Stimulated activated naive CD8-positive, alpha-beta T cell treated with anti-CD3 and anti-CD28 coated beads, Interleukin-15, Interleukin-2, amounts not matched to agents 100 U/mL and 50 U/mL, for 24 hours (primary cell): ENCODE measurements around the gene NACC2.
"Not testable (repeated sequence)": the region's sequence is repeated elsewhere in the genome, so short reads cannot be mapped to it uniquely, and the experiment has no call there.

Experiments
- ATAC-seq: fragments of 150-1000 bp; cut with Tn5 transposase; one replicate; pipeline ENCODE4 v1.10.0; 2021
- DNase-seq: peaks from one replicate; pipeline ENCODE4 v3.0.0; 2021

NACC2 gene

DNA sequence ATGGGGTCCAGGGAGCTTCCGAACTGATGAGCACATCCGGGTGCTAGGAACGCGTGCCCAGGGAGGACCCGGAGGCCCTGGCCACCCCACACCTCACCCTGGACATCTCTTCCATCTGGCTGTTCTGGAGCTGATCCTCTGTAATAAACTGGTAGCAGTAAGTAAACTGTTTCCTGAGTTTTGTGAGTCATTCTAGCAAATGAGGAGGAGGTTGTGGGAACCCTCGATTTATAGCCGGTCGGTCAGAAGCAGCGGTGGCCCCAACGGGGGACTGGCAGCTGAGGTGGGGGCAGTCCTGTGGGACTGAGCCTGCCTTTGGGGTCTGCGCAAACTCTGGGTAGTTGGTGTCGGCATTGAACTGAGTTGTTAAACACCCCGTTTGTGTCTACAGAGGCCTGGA lies 118.6 kb downstream of the NACC2 start:
- ATAC-seq (no peak), DNase-seq (no peak)

DNA sequence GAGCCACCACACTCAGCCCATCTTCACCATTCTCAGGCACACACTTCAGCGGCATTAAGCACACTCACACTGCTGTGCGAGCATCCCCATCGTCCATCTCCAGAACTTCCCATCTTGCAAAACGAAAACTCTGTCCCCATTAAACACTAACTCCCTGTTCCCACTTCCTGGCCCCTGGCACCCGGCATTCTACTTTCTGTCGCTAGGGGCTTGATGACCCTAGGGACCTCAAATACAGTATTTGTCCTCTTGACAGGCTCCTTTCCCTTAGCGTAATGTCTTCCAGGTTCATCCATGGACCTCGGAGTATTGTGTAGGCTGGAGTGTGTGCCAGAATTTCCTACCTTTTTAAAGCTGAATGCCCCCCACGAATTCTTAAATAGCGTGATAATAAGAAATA lies 119.3 kb downstream of the NACC2 start:
- ATAC-seq (no peak), DNase-seq (no peak)

DNA sequence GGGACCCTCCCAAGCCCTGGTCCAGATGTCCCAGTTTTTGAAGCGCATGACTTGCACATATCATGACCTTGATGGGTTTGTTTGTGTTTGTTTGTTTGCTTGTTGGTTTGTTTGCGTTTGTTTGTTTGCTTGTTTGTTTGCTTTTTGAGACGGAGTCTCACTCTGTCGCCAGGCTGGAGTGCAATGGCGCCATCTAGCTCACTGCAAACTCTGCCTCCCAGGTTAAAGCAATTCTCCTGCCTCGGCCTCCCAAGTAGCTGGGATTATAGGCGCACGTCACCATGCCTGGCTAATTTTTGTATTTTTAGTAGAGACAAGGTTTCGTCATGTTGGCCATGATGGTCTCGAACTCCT lies 120.9 kb downstream of the NACC2 start:
- ATAC-seq (no peak), DNase-seq (no peak)

DNA sequence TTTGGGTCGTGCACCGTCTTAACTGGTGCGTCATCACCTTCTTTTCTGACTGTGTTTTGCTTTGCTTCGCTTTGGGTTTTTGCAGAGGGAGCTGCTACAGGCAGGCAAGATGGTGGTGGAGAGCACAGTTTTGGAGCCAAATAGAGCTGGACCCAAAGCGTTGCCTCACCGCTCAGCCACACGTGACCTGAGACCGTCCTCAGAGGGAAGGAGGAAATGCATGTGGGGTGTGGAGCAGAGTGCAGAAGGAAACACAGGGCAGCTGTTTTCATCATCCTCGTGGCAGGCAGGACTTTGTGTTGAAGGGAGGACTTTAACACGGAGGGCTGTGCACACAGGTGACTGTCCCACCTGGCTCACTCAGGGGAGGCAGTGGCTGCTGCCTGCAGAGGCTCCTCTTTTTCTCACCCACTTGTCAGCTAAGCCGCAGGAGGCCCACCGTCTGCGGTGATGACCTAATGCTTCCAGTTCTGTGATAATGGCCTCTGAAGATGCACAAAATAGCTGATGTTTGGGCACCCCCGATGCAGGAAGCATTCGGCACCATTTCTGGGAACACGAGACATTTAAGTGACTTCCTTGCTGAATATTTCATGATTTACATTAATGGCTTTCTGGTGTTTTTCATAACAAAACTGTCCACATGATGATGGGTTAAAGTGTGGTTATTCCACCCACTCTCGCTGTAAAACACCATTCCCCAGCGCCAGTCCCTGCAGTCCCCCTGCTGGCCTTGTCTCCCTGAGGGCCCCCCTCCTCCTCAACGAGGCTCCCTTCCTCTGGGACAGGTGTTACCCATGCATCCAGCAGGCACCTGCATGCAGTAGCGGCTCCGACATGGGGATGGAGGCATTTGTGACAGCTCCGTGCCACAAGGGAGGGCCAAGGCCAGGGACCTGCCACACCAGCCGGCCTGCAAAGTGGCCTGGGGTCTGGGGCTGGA lies 121.5 kb downstream of the NACC2 start:
- DNase-seq (no peak), ATAC-seq (no peak)

DNA sequence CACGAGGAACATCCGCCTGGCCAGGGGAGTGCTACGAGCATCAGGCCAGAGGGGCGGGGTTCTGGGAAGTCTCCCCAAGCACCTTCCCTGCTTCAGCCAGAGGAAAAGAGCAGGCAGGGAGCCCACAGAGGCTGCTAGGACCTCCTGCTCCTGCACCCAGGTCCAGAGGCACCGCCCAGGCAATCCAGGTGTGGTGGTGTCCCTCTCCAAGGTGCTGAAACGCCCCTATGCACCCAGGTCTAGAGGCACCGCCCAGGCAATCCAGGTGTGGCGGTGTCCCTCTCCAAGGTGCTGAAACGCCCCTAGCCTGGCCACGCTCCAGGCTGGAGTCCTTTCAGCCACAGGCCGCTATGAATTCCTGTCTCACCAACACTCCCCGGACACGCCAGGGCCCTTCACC lies 123.2 kb downstream of the NACC2 start:
- ATAC-seq = no peak

DNA sequence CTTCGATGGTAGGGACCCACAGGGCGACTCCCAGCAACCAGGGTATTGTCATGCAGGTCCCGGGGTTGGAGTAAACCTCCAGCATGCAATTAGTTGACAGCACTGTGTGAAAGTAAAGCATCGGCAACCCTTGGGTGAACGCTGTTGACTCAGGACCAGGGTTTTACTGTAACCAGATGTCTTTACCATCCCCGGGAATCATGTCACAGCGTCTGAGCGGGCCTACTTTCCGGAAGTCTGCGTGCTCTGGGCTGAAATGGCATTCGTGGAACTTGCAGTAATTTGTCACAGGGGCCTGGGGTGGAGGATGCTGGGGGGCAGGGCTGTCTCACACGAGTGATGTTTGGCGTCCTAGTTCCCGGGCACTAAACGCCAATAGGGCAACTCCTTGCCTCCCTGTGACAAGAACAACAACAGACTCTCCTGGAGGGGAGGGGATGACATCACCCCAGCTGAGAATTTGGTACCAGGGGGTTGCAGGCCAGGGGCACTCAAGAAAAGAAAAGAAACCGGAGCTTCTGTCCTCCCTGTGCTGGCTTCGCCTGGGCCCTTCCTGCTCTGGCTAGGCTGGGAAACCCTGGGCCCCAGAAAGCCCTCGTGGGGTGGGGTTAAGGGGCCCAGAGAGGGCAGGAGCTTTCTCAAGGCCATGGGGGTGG lies 123.8 kb downstream of the NACC2 start:
- no peak for DNase-seq
- ATAC-seq = no peak

More for the DNA sequence above, 123.2 kb downstream of the NACC2 start:
- peak; percentile 36 for DNase-seq

DNA sequence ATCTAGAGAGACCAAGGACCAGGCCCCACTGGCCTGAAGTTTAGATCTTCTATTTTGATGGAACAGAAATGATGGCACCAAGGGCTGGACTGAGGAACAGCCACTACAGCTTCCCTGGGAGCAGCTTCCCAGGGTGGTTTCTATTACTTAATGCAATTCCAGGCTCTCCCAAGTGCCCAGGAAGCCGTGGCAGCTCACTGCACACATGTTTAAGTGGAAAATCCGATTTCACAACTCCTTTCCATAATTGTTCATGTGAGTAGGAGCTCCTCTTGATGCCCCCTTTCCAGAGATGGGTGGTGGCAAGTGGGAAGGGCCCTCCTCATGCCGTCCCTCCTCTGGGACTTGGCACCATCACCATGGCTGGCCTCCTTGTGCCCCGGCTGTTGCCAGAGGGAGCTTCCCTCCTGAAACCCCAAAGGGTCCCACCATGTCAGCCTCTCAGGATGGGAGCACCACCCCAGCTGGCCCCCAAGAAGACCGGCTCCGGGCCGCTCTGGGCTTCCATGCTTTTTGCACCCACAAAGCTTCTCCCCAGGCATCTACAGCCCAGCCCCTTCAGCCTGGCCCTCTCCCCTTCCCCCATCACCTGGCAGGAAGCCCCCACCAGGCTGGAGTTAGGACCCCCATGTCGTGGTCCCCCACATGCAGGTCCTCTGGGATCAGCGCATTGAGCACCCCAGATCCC lies 124.8 kb downstream of the NACC2 start:
- DNase-seq = no peak
- no peak for ATAC-seq

DNA sequence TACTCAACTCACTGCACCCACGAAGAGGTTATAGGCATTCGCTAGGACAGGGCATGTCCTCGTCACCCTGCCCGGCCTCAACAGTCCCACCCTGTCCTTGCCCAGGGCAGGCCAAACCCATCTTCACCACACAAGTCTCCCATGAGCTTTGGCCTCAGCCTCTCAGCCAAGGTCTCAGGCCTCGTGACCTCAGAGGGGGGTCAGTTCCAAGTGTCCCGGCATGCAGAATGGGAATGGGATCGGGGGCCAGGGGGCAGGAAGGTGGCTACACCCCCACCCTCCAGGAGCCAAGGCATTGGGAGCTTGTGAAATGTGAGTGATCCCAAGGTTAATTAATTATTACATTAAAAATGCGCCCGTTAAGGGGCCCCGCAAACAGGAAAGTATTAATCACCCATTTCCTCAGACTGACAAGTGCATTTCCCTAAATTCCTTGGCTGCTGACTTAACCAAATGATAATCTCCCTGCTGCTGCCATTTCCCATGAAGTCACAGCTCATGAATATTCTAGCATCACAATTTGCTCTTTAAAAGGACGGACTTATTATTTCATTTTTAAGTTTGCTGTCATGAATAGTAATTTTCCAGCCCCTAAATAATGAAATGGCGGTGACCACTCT lies 125.9 kb downstream of the NACC2 start:
- DNase-seq (no peak), ATAC-seq (no peak)

DNA sequence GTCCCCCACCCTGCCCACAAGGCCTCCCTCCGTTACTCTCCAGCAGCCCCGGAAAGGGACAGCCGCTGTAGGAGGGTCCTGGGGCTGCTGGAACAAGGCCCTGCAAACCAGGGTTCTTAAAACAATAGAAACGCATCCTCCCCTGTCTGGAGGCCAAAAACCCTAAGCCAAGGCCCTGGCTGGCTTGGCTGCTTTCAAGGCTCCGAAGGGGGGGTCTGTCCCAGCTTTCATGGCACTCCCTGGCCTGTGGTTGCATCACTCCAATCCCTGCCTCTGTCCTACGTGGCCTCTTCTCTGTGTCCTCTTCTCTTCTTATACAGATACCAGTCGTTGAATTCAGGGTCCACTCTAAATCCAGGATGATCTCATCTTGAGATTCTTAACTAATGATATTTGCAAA lies 126.5 kb downstream of the NACC2 start:
- no peak for ATAC-seq
- DNase-seq = no peak

DNA sequence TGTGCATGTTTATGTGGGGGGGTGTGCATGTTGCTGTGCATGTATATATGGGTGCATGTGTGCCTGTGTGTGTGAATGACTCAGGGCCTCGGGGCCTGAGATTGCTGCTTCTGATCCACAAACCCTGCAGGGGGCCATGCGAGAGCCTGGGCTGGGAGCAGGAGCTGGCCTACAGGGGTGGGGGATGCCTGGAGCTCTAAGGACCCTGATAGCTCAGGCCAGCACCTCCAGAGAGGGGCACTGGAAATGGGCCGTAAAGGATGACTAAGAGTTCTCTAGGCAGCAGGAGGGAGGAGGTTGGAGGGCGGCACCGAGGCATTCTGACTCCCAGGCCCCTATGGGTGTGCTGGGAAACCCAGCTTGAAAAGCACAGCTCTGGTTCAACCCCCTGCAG lies 127.0 kb downstream of the NACC2 start:
- ATAC-seq (no peak), DNase-seq (no peak)

DNA sequence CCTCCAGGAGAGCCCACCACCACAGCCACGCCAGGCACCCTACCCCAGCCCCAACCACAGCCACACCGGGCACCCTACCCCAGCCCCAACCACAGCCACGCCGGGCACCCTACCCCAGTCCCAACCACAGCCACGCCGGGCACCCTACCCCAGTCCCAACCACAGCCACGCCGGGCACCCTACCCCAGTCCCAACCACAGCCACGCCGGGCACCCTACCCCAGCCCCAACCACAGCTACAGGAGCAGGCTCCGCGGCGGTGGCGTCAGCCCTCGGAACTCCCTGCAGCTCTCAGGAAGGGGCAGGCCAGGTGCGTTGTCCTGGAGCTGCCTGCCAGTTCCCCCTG lies 128.2 kb downstream of the NACC2 start:
- not testable (repeated sequence) for ATAC-seq, DNase-seq

DNA sequence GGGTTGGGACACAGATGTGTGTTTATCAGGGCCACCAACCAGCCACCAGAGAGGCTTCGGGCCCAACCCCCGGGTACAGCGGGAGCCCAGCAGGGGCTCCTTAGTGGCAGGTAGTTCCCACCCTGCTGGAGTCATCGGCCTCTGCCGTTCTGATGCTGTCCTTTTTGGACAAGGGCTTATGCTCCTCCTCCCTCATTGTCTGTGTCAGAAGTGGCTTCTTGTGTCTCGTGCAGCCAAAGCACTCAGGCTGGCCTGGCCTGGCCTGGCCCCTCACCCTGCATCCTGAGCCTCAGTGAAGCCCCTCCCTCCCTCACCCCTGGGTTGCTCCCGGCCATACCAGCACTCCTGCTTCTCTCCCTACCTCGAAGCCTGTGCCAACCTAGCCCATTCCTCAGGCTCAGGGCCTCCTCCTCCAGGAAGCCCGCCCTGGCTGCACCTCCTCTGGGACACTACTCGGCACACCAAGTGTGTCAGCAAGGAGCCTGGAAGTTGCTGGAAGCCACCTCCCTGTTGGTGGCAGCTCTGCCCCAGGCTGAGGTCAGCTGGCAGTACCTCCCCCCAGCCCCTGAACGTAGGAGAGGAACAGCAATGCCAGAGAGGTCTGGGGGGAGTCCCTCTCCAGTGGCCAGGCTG lies 129.8 kb downstream of the NACC2 start:
- no peak for ATAC-seq
- DNase-seq = no peak

DNA sequence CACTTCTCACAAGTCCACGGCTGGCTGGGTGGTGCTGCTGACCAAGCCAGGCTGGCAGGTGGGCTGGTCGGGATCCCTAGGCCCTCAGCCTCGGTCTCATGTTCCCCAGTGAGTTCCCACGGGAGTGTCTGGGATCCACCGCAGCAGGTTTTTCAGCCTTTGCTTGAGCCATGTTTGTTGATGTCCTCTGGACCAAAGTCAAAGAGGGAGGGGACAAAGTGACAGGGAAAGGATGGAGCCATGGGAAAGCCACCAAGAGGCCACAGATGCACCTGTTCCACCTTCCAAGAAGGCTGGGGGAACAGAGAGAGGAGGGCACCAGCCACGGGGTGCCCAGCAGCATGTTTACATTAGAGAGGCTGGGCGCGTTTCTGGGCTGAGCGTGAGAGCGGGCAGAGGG lies 131.2 kb downstream of the NACC2 start:
- DNase-seq (no peak), ATAC-seq (no peak)

DNA sequence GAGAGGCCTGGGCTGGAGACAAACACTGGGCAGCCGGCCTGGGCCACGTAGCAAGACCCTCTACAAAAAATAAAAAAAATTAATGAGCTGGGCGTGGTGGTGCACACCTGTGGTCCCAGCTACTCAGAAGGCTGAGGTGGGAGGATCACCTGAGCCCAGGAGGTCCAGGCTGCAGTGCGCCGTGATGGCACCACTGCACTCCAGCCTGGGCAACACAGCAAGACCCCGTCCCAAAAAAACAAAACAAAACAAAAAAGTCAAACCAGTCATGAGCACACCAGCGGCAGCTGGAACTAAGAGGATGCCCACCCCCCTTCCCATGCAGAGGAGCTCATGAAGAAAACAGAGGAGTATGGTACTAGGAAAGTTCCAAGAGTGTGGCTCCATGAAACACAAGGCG lies 131.8 kb downstream of the NACC2 start:
- ATAC-seq (no peak), DNase-seq (no peak)

DNA sequence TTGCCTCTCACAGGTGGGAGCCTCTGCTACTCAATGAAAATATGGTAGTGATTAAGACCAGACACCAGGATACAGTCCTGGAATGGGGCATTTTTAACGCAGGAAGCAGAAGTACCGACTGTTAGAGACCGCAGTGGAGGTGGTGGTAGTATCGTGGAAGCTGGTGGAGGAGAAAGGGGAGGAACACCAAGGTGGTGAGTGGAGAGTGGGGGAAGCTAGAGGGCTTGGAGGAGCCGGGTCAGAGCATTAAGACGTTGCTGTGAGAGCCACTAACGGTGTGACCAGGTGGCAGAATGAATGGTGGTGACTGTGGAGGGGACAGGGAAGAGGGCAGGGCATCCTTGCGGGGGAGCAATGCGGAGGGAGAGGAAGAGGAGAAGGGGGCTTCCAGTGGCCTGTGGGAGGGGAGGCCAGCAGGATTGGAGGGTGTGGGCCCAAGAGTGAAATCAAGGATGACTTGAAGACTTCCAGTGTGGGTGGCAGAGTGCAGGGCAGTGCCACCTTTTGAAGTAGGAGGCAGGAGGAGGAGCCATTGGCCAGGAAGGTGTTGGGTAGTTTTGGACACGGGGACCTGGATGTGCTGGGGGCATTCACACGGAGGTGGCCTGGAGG lies 132.3 kb downstream of the NACC2 start:
- no peak for DNase-seq
- ATAC-seq = no peak

DNA sequence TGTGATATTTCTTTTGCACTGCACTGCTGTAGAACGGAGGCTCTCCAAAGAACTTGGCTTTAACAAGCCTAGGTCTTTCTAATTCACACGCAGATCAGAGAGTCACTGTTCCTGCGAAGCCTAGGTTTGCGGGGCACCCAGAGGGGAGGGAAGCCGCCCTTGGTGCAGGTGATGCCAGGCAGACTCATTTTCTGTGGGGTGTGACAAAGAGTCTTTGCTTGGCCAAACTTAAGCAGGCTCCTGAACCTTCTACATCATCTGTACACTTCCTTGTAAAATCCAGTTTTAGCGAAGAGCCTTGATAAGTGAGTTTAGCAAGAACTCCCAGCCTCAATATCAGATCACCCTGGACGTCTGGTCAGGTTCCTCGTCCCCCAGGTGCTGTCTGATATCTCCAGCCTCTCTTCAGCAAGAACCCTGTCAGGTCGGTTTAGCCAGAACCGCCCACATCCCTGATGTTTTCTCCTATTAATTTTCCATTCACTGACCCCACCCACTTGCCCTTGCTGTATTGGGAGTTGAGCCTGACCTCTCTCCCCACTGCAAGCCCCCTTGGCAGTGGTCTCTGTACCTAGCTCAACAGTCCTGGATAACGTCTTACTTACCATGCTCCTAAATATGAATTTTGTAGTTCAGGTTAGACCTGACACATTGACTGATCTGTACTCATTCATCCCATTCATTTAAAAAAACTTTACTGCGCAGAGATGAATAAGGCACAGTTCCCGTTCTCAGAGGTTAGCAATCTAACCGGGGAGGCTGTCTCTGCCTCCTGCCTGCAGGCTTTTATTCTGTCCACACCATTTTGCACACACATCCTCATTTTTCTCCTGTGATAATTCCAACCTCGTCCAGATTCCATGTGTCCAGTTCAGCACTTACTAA lies 133.0 kb downstream of the NACC2 start:
- DNase-seq = no peak
- no peak for ATAC-seq

DNA sequence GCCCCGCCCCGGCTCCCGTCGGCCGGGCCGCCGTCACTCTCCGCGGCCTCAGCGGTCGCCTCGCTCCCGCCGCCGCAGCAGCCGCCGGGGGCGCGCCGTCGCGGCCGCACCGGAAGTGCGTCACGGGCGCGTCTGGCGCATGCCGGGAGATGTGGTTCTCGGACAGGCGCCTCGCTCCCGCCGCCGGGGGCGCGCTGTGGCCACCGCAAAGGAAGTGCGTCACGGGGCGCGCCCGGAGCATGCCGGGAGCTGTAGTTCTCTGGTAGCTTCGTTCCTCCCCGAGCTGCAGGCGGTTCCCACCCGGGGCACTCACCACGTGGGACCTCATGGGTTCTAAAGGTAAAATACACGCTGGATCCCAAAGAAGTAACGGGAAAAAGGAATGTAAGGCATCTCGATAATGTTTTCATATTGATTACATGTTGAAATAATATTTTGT lies 133.8 kb downstream of the NACC2 start, which contains the start of gene UBAC1:
Gene UBAC1 (minus strand): TSS at position 97 of the 439 bp plus-strand sequence. CDS start 211 bp downstream, outside the sequence.
- DNase-seq = peak; percentile 97
- peak; percentile 96 for ATAC-seq

DNA sequence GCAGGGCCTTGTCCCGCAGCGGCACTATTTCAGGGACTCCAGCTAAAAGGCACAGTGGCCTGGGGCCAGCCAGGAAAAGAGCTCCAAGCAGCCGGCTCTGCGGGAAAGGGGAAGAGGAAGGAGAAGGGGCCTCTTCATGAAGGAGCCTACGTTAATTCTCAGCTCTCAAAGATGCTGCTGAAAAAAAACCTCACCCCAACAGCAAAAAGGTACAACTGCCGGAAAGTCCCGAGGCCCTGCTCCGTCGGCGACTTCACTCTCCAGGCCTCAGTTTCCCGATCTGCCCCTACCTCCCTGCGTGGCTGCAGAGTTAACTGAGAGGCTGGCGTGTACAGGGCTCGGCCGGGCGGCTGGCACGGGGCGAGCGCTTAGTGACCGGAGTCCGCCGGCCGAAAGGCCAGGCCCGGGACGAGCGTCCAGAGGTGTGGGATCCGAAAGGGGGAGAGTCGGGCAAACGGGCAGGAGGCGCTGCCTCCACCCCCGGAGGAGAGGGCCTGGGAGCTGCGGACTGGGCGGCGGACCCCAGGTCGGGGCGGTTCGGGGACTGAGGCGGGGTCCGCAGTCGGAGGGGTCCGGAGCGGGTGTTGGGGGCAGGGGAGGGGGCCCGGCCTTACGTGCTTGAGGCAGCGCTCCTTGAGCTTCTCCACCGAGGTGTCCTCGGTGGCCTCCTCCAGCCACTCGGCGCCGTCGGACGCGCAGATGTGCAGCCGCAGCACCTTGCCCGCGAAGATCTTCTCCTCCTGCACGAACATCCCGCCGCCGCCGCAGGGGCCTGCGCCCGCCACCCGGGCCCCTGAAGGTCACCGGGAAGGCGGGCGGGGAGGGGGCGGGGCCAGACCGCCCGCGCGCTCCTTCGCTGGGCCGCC lies 134.4 kb downstream of the NACC2 start:
- ATAC-seq (peak; percentile 2), DNase-seq (no peak)

DNA sequence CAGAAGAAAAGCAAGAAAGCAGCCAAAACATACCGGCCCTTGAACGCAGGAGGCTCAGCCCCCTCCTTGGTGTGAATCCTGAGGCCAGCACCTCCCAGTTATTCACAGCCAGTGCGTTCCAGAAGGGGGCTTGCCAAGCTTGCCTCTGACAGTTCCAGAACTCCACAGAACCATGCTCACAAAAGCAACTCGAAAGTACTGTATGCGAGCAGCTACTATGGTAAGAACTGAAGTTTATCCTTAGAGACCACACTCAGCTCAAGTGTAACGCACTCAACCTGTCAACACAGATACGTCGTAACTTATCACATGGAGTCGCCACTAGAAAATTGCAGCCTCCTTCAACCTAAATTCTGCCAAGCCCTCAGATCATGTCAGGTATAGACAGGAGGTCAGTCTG lies 135.3 kb downstream of the NACC2 start:
- no peak for ATAC-seq

DNA sequence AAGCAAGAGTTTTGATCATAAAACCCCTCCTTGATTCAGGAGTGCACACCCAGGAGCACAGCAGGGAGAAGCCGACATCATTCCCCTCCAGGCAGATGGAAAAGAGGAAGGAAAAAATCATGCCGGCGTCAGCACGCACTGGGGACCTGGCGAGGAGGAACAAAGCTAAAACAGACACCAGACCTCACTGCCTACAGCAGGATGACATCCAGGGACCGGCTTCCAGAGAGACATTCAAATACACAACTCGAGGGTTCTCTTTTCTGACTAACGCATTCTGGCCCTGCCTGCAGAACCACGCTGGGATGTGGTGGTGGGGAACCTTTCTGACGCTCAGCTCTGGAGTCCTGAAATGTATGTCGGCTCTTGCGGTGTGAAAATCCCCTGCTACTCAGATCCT lies 136.6 kb downstream of the NACC2 start:
- no peak for DNase-seq
- ATAC-seq = no peak

More for the DNA sequence above, 135.3 kb downstream of the NACC2 start:
- no peak for DNase-seq
